Measurements from ENCODE around the gene COX7B2. TPM values are rescaled to one million over a fixed set of nuclear protein-coding genes. Genes with fewer than 3 reads are reported as not detected.

COX7B2 gene
- total RNA-seq, 1 experiment from 2014 or later: not detected

DNA sequence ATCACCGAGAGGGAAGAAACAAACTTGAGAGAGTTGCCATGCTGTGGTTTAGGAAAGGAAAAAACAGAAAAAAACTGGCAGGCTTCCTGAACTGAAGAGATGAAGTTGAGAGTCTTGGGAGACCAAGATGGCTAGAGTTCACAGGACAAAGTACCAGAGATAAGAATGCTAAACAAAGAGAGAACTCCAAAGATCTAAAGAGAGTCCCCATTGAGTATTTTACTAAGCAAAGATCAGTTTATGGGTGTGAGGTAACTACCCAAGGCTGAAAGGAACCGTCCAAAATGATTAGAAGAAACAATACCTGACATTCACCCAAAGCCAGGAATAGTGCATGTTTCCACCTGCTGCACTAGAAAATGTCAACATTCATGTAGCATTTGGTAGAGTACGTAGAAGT is 21.8 kb upstream of the COX7B2 start:
- no peaks in the 10 kb centered on the region for H3K36me3 Mint-ChIP-seq (ENCODE audit: insufficient read depth, unreplicated experiment)
- no peaks in the 10 kb centered on the region for H3K27me3 Mint-ChIP-seq (ENCODE audit: unreplicated experiment)
- DNase-seq: no peak
- no peaks in the 10 kb centered on the region for H3K4me1 Mint-ChIP-seq (ENCODE audit: low read depth, unreplicated experiment)
- no TSS peak for BruUV-seq (replicated peaks)
- CTCF ChIA-PET: no interaction called here
- intact Hi-C loops (cut with micrococcal nuclease; ENCODE audit: unreplicated experiment): loop anchor here (5.0 kb wide), 1 partner anchor 451 kb away; no protein-coding TSS in a partner anchor
- H3K4me3 Mint-ChIP-seq (ENCODE audit: low read depth, unreplicated experiment): no peak overlapping the region
- TF ChIP-seq, protein P1, sequence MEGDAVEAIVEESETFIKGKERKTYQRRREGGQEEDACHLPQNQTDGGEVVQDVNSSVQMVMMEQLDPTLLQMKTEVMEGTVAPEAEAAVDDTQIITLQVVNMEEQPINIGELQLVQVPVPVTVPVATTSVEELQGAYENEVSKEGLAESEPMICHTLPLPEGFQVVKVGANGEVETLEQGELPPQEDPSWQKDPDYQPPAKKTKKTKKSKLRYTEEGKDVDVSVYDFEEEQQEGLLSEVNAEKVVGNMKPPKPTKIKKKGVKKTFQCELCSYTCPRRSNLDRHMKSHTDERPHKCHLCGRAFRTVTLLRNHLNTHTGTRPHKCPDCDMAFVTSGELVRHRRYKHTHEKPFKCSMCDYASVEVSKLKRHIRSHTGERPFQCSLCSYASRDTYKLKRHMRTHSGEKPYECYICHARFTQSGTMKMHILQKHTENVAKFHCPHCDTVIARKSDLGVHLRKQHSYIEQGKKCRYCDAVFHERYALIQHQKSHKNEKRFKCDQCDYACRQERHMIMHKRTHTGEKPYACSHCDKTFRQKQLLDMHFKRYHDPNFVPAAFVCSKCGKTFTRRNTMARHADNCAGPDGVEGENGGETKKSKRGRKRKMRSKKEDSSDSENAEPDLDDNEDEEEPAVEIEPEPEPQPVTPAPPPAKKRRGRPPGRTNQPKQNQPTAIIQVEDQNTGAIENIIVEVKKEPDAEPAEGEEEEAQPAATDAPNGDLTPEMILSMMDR (IDR thresholded peaks at IDR 0.05; ENCODE audit: unreplicated experiment): no peak
- no peaks in the 10 kb centered on the region for H3K9me3 Mint-ChIP-seq (ENCODE audit: low read depth, unreplicated experiment)
- no peak overlapping the region for H3K27ac Mint-ChIP-seq (ENCODE audit: unreplicated experiment)

GRCh38 chr4:46927201-46927600 is 18.2 kb upstream of the COX7B2 start:
- no peak for DNase-seq
- CTCF ChIA-PET: no interaction called here
- BruUV-seq (replicated peaks): no TSS peak
- Mint-ChIP-seq H3K27me3 (ENCODE audit: unreplicated experiment) (no peaks in the 10 kb centered on the region), H3K9me3 (ENCODE audit: low read depth, unreplicated experiment) (no peaks in the 10 kb centered on the region), H3K4me1 (ENCODE audit: low read depth, unreplicated experiment) (no peaks in the 10 kb centered on the region), H3K36me3 (ENCODE audit: insufficient read depth, unreplicated experiment) (no peaks in the 10 kb centered on the region), H3K27ac (ENCODE audit: unreplicated experiment) (no peak overlapping the region), H3K4me3 (ENCODE audit: low read depth, unreplicated experiment) (no peak overlapping the region)
- TF ChIP-seq, protein P1 (IDR thresholded peaks at IDR 0.05; ENCODE audit: unreplicated experiment): no peak
- intact Hi-C loops (cut with micrococcal nuclease; ENCODE audit: unreplicated experiment): no loop called here

GRCh38 chr4:46924789-46925529 is 15.9 kb upstream of the COX7B2 start:
- intact Hi-C loops (cut with micrococcal nuclease; ENCODE audit: unreplicated experiment): no loop called here

GRCh38 chr4:46922205-46922604 is 13.2 kb upstream of the COX7B2 start:
- BruUV-seq (replicated peaks): no TSS peak
- Mint-ChIP-seq H3K36me3 (ENCODE audit: insufficient read depth, unreplicated experiment) (no peaks in the 10 kb centered on the region), H3K9me3 (ENCODE audit: low read depth, unreplicated experiment) (no peaks in the 10 kb centered on the region), H3K27me3 (ENCODE audit: unreplicated experiment) (no peaks in the 10 kb centered on the region), H3K4me3 (ENCODE audit: low read depth, unreplicated experiment) (no peak overlapping the region), H3K4me1 (ENCODE audit: low read depth, unreplicated experiment) (no peaks in the 10 kb centered on the region), H3K27ac (ENCODE audit: unreplicated experiment) (no peak overlapping the region)
- TF ChIP-seq, protein P1 (IDR thresholded peaks at IDR 0.05; ENCODE audit: unreplicated experiment): no peak
- CTCF ChIA-PET: no interaction called here
- no peak for DNase-seq
- intact Hi-C loops (cut with micrococcal nuclease; ENCODE audit: unreplicated experiment): no loop called here

More at GRCh38 chr4:46924789-46925529, 15.9 kb upstream of the COX7B2 start:
- no TSS peak for BruUV-seq (replicated peaks)
- Mint-ChIP-seq H3K27ac (ENCODE audit: unreplicated experiment) (no peak overlapping the region), H3K27me3 (ENCODE audit: unreplicated experiment) (no peaks in the 10 kb centered on the region), H3K4me3 (ENCODE audit: low read depth, unreplicated experiment) (no peak overlapping the region), H3K36me3 (ENCODE audit: insufficient read depth, unreplicated experiment) (no peaks in the 10 kb centered on the region), H3K9me3 (ENCODE audit: low read depth, unreplicated experiment) (no peaks in the 10 kb centered on the region), H3K4me1 (ENCODE audit: low read depth, unreplicated experiment) (no peaks in the 10 kb centered on the region)
- DNase-seq: no peak
- CTCF ChIA-PET: no interaction called here
- TF ChIP-seq, protein P1 (IDR thresholded peaks at IDR 0.05; ENCODE audit: unreplicated experiment): no peak
